BLaER1 treated with 17β-estradiol and CSF1 and Interleukin-3, amounts not matched to agents 10 nM and 100 nM (cell line): ENCODE data around the gene PIKFYVE.
A peak's percentile ranks its signal among the peaks of the same experiment; 100 is the strongest.

Source experiments
- H3K27ac ChIP-seq, 11 experiments: shearing (Covaris generic); formaldehyde crosslinking; 2 replicates each; pipeline ENCODE4 v1.8.1; 2022
- H3K27me3 ChIP-seq, 11 experiments: shearing (Covaris generic); formaldehyde crosslinking; 2 replicates each; pipeline ENCODE4 v1.8.1; 2022
- H3K36me3 ChIP-seq, 11 experiments: shearing (Covaris generic); formaldehyde crosslinking; 2 replicates each; pipeline ENCODE4 v1.8.1; 2022
- H3K4me1 ChIP-seq, 10 experiments: shearing (Covaris generic); formaldehyde crosslinking; 2 replicates each; pipeline ENCODE4 v1.8.1; 2022
- H3K4me2 ChIP-seq, 11 experiments: shearing (Covaris generic); formaldehyde crosslinking; 2 replicates each; pipeline ENCODE4 v1.8.1; 2022
- H3K4me3 ChIP-seq, 10 experiments: shearing (Covaris generic); formaldehyde crosslinking; 2 replicates each; pipeline ENCODE4 v1.8.1; 2022
- H3K9ac ChIP-seq, 11 experiments: shearing (Covaris generic); formaldehyde crosslinking; 2 replicates each; pipeline ENCODE4 v1.8.1; 2022
- H3K9me3 ChIP-seq, 11 experiments: shearing (Covaris generic); formaldehyde crosslinking; replicated peaks in 1 of 11; 2 replicates each; pipeline ENCODE4 v1.8.1; 2022
- H4K20me1 ChIP-seq, 11 experiments: shearing (Covaris generic); formaldehyde crosslinking; 2 replicates each; pipeline ENCODE4 v1.8.1; 2022
- Cebpa-rat ChIP-seq, 11 experiments: shearing (Covaris generic); IDR thresholded peaks; 2 replicates each; pipeline ENCODE4 v1.8.1; 2022

Gene PIKFYVE

GRCh38 chr2:208304157-208304556 lies 38.1 kb downstream of the PIKFYVE start:
- H3K4me2 ChIP-seq: no peak overlapping the region
- H3K4me3 ChIP-seq: no peak overlapping the region
- H4K20me1 ChIP-seq: peaks cover 0 to 9% (median 0%) of the 10 kb centered on the region in 11 experiments; a peak in 2 of 22 replicates
- no peak overlapping the region for H3K27ac ChIP-seq
- no peaks in the 10 kb centered on the region for H3K9me3 ChIP-seq
- no peaks in the 10 kb centered on the region for H3K4me1 ChIP-seq
- no peak for TF ChIP-seq Cebpa-rat (IDR thresholded peaks at IDR 0.05)
- no peaks in the 10 kb centered on the region for H3K27me3 ChIP-seq
- no peak overlapping the region for H3K9ac ChIP-seq
- H3K36me3 ChIP-seq: peaks cover 81 to 100% (median 98%) of the 10 kb centered on the region in 11 experiments

GRCh38 chr2:208304695-208305094 lies 38.6 kb downstream of the PIKFYVE start:
- Histone ChIP-seq H3K27ac (no peak overlapping the region), H3K27me3 (no peaks in the 10 kb centered on the region), H4K20me1 (peaks cover 0 to 9% (median 0%) of the 10 kb centered on the region in 11 experiments; a peak in 2 of 22 replicates), H3K36me3 (peaks cover 81 to 100% (median 97%) of the 10 kb centered on the region in 11 experiments), H3K4me2 (no peak overlapping the region), H3K4me3 (no peak overlapping the region), H3K9ac (no peak overlapping the region), H3K9me3 (no peaks in the 10 kb centered on the region), H3K4me1 (no peaks in the 10 kb centered on the region)
- no peak for TF ChIP-seq Cebpa-rat (IDR thresholded peaks at IDR 0.05)

GRCh38 chr2:208306291-208306690 lies 40.2 kb downstream of the PIKFYVE start:
- H3K4me3 ChIP-seq: no peak overlapping the region
- no peak overlapping the region for H3K4me2 ChIP-seq
- H3K9me3 ChIP-seq: no peaks in the 10 kb centered on the region
- H3K9ac ChIP-seq: no peak overlapping the region
- peaks cover 0 to 11% (median 0%) of the 10 kb centered on the region in 10 experiments; a peak in 6 of 20 replicates for H3K4me1 ChIP-seq
- no peaks in the 10 kb centered on the region for H3K27me3 ChIP-seq
- TF ChIP-seq Cebpa-rat (IDR thresholded peaks at IDR 0.05): no peak
- H3K27ac ChIP-seq: no peak overlapping the region
- H3K36me3 ChIP-seq: peaks cover 70 to 100% (median 86%) of the 10 kb centered on the region in 11 experiments
- H4K20me1 ChIP-seq: peaks cover 0 to 12% (median 0%) of the 10 kb centered on the region in 11 experiments; a peak in 1 of 22 replicates

GRCh38 chr2:208311321-208311720 lies 45.3 kb downstream of the PIKFYVE start:
- Histone ChIP-seq H3K4me1 (peaks cover 7 to 45% (median 21%) of the 10 kb centered on the region in 10 experiments; a peak in 19 of 20 replicates), H3K4me3 (no peak overlapping the region), H3K4me2 (peak overlapping the region in 3 of 11 experiments; percentile 14 to 58 (median 48); a peak in 4 of 22 replicates), H4K20me1 (peaks cover 0 to 22% (median 0%) of the 10 kb centered on the region in 11 experiments; a peak in 6 of 22 replicates), H3K27me3 (no peaks in the 10 kb centered on the region), H3K9me3 (peaks cover 0 to 11% (median under 1%) of the 10 kb centered on the region in 11 experiments; a peak in 7 of 22 replicates), H3K27ac (peak overlapping the region in 3 of 11 experiments; percentile 26 to 57 (median 49); a peak in 4 of 22 replicates), H3K36me3 (peaks cover 48 to 90% (median 67%) of the 10 kb centered on the region in 11 experiments), H3K9ac (no peak overlapping the region)
- TF ChIP-seq Cebpa-rat (IDR thresholded peaks at IDR 0.05): no peak

- Histone ChIP-seq H3K27ac (peak overlapping the region in 3 of 11 experiments; percentile 22 to 49 (median 31); a peak in 5 of 22 replicates), H3K9ac (0 out of 22 replicates have a peak overlapping the region, but pooled peaks of 1 of the 11 experiments have one; percentile 1), H4K20me1 (peaks cover 0 to 22% (median 0%) of the 10 kb centered on the region in 11 experiments; a peak in 6 of 22 replicates), H3K27me3 (no peaks in the 10 kb centered on the region), H3K4me1 (peaks cover 7 to 45% (median 21%) of the 10 kb centered on the region in 10 experiments; a peak in 19 of 20 replicates), H3K9me3 (peaks cover 0 to 16% (median 4%) of the 10 kb centered on the region in 11 experiments; a peak in 10 of 22 replicates), H3K4me3 (no peak overlapping the region; a peak in 1 of 20 replicates), H3K36me3 (peaks cover 41 to 83% (median 65%) of the 10 kb centered on the region in 11 experiments), H3K4me2 (peak overlapping the region in 3 of 11 experiments; percentile 14 to 58 (median 48); a peak in 5 of 22 replicates)
- TF ChIP-seq Cebpa-rat (IDR thresholded peaks at IDR 0.05): no peak
Observed at GRCh38 chr2:208311954-208312353, 45.9 kb downstream of the PIKFYVE start.

DNA sequence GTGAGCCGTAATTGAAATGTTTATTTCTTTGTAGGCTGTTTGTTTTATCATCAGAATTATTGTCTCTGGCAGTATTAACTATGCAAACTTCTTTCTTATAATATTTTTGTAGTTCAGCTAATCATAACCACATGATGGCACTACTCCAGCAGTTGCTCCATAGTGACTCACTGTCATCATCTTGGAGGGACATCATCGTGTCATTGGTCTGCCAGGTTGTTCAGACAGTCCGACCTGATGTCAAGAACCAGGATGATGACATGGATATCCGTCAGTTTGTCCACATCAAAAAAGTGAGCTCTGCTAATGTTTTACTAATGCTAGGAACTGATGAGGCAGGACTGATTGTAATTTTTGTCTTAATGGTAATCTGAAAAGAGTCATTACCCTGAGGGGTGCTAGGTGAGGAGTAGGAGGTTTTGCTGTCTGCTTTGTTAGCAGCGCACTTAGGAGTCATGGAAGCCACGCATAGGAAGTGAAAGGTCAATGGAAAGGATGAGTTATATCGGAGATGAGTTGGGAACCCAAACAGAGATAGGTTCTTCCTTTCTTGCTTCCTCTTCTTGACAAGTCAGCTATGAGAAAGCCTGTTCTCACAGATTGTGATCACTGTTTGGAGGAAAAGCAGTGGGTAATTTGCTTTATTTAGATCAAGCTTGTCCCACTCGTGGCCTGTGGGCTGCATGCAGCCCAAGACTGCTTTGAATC lies 49.2 kb downstream of the PIKFYVE start:
- peak overlapping the region in 1 of 11 experiments; percentile 17; a peak in 1 of 22 replicates for H3K9ac ChIP-seq
- peak overlapping the region; percentile 8 to 68 (median 31); a peak in 19 of 22 replicates for H3K4me2 ChIP-seq
- TF ChIP-seq Cebpa-rat (IDR thresholded peaks at IDR 0.05): no peak

DNA sequence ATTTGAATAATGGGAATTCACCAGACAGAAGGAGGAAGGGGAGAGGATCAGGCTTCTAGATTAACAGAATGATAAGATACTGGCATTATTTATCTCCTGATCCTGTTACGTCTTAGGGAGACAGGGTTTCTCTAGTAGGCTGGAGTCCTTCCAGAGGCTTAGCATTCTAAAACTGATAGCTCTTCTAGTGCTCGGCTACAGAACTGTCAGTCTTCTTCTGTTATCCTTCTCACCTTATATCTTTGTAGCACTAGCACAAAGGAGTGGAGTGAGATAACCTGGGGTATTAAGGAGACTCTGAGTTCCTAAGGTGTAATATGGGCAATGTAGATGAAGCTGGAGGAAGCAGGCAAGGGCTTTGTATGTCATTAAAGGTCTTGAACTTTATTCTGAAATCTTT lies 52.1 kb downstream of the PIKFYVE start:
- peak overlapping the region in 8 of 11 experiments; percentile 24 to 85 (median 70); a peak in 14 of 22 replicates for H3K4me2 ChIP-seq
- H3K36me3 ChIP-seq: peaks cover 38 to 79% (median 56%) of the 10 kb centered on the region in 11 experiments
- peaks cover 50 to 62% (median 59%) of the 10 kb centered on the region in 10 experiments for H3K4me1 ChIP-seq
- peaks cover 0 to 32% (median 5%) of the 10 kb centered on the region in 11 experiments; a peak in 11 of 22 replicates for H3K9me3 ChIP-seq
- H3K27ac ChIP-seq: peak overlapping the region in 5 of 11 experiments; percentile 23 to 60 (median 34); a peak in 6 of 22 replicates
- H3K27me3 ChIP-seq: no peaks in the 10 kb centered on the region
- H3K9ac ChIP-seq: no peak overlapping the region
- TF ChIP-seq Cebpa-rat (IDR thresholded peaks at IDR 0.05): no peak
- no peak overlapping the region for H3K4me3 ChIP-seq
- H4K20me1 ChIP-seq: peaks cover 0 to 18% (median 3%) of the 10 kb centered on the region in 11 experiments; a peak in 5 of 22 replicates

More for the DNA sequence above, 49.2 kb downstream of the PIKFYVE start:
- Histone ChIP-seq H3K27ac (peak overlapping the region in 7 of 11 experiments; percentile 1 to 61 (median 38); a peak in 10 of 22 replicates), H4K20me1 (peaks cover 0 to 24% (median 0%) of the 10 kb centered on the region in 11 experiments; a peak in 9 of 22 replicates), H3K4me1 (peaks cover 32 to 74% (median 52%) of the 10 kb centered on the region in 10 experiments), H3K4me3 (no peak overlapping the region), H3K27me3 (no peaks in the 10 kb centered on the region), H3K9me3 (peaks cover 0 to 32% (median 5%) of the 10 kb centered on the region in 11 experiments; a peak in 11 of 22 replicates), H3K36me3 (peaks cover 43 to 70% (median 58%) of the 10 kb centered on the region in 11 experiments)

- Histone ChIP-seq H3K9ac (peak overlapping the region in 3 of 11 experiments; percentile 6 to 60 (median 35); a peak in 5 of 22 replicates), H3K36me3 (peaks cover 32 to 74% (median 50%) of the 10 kb centered on the region in 11 experiments), H3K9me3 (peaks cover 0 to 30% (median 5%) of the 10 kb centered on the region in 11 experiments; a peak in 11 of 22 replicates), H3K4me1 (peaks cover 49 to 62% (median 59%) of the 10 kb centered on the region in 10 experiments), H3K4me2 (peak overlapping the region; percentile 36 to 85 (median 67); a peak in 21 of 22 replicates), H3K27ac (peak overlapping the region in 7 of 11 experiments; percentile 15 to 60 (median 46); a peak in 10 of 22 replicates), H3K27me3 (no peaks in the 10 kb centered on the region), H4K20me1 (peaks cover 0 to 18% (median 3%) of the 10 kb centered on the region in 11 experiments; a peak in 5 of 22 replicates), H3K4me3 (peak overlapping the region in 2 of 10 experiments; percentile 1 to 22; a peak in 2 of 20 replicates)
- TF ChIP-seq Cebpa-rat (IDR thresholded peaks at IDR 0.05): no peak
Observed at GRCh38 chr2:208319391-208319790, 53.3 kb downstream of the PIKFYVE start.
